ENCODE data around the gene PTPRM. TPM values are rescaled to one million over a fixed set of nuclear protein-coding genes. Genes with fewer than 3 reads are reported as not detected.

PTPRM gene
- total and polyA plus RNA-seq, 2 experiments from 2014 or later = 1.6 to 5.3 TPM

- TF ChIP-seq, protein P1, sequence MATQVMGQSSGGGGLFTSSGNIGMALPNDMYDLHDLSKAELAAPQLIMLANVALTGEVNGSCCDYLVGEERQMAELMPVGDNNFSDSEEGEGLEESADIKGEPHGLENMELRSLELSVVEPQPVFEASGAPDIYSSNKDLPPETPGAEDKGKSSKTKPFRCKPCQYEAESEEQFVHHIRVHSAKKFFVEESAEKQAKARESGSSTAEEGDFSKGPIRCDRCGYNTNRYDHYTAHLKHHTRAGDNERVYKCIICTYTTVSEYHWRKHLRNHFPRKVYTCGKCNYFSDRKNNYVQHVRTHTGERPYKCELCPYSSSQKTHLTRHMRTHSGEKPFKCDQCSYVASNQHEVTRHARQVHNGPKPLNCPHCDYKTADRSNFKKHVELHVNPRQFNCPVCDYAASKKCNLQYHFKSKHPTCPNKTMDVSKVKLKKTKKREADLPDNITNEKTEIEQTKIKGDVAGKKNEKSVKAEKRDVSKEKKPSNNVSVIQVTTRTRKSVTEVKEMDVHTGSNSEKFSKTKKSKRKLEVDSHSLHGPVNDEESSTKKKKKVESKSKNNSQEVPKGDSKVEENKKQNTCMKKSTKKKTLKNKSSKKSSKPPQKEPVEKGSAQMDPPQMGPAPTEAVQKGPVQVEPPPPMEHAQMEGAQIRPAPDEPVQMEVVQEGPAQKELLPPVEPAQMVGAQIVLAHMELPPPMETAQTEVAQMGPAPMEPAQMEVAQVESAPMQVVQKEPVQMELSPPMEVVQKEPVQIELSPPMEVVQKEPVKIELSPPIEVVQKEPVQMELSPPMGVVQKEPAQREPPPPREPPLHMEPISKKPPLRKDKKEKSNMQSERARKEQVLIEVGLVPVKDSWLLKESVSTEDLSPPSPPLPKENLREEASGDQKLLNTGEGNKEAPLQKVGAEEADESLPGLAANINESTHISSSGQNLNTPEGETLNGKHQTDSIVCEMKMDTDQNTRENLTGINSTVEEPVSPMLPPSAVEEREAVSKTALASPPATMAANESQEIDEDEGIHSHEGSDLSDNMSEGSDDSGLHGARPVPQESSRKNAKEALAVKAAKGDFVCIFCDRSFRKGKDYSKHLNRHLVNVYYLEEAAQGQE (IDR thresholded peaks at IDR 0.05; ENCODE audit: unreplicated experiment) = no peak
- TF ChIP-seq JUNB (IDR thresholded peaks at IDR 0.05; ENCODE audit: unreplicated experiment) = no peak
- TF ChIP-seq ZNF331 (CRISPR knock-in tag; IDR thresholded peaks at IDR 0.05; ENCODE audit: low read depth) = no peak
- TF ChIP-seq ZNF114 (CRISPR knock-in tag; IDR thresholded peaks at IDR 0.05) = no peak
Measured at GRCh38 chr18:8091035-8091434, 523.9 kb downstream of the PTPRM start (continued).

DNA sequence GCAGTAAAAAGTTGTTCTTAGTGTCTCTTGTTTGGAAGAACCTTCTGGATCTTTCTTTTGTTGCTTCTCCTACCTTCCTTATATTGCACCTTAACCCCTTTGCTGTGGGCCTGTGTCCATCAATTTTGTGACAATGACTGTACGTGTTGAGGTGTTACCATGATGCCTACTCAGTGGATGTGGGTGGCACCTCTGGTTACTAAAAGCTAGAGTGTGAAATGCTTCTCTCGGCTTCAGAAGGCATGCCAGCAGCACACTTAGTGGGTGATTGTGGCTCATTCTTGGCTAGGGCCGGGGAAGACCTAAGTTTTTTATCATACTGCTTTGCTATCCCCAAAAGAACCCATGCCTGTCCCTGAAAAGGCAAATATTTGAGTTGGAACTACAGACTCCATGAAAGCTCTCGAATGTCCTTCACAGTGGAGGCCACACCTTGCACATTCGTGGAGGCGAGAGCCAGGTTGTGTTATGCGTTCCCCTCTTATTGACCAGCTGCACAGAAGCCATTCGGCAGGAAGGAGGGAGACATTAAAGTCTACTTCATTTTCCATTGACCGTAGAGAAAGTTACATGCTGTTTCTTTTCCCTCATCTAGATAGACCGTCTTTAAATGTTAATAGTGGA, 528.9 kb downstream of the PTPRM start:
- Mint-ChIP-seq H3K4me1 (no peaks in the 10 kb centered on the region), H3K9me3 (no peaks in the 10 kb centered on the region), H3K4me3 (no peak overlapping the region), H3K27ac (no peak overlapping the region), H3K27me3 (ENCODE audit: insufficient read depth, low read depth, poor library complexity) (peaks cover 2% of the 10 kb centered on the region), H3K36me3 (ENCODE audit: low read depth) (no peaks in the 10 kb centered on the region)
- no peaks in the 10 kb centered on the region for H3K27me3 ChIP-seq (ENCODE audit: insufficient read depth)
- H3K79me2 ChIP-seq (replicated peaks; ENCODE audit: insufficient read depth) = no peaks in the 10 kb centered on the region
- ATAC-seq (no peak), DNase-seq (ENCODE audit: low spot score) (no peak)
- TF ChIP-seq CTCF (conservative IDR thresholded peaks at IDR 0.05; ENCODE audit: low read depth in 2 of 2) = no peak
- TF ChIP-seq EZH2phosphoT487 (IDR thresholded peaks at IDR 0.05; ENCODE audit: unreplicated experiment) = no peak
- TF ChIP-seq CREB1 (CRISPR knock-in tag; IDR thresholded peaks at IDR 0.05; ENCODE audit: low read depth) = no peak
- no peak for TF ChIP-seq JUNB (IDR thresholded peaks at IDR 0.05; ENCODE audit: unreplicated experiment)
- TF ChIP-seq, protein P1 (IDR thresholded peaks at IDR 0.05; ENCODE audit: unreplicated experiment) = no peak
- no peak for TF ChIP-seq ETS1 (IDR thresholded peaks at IDR 0.05)
- no peak overlapping the region for H3K27ac ChIP-seq (ENCODE audit: low read depth)
- H4K20me1 ChIP-seq (replicated peaks; ENCODE audit: insufficient read depth) = no peaks in the 10 kb centered on the region
- H3K4me3 ChIP-seq = no peak overlapping the region
- H3K9me2 ChIP-seq (ENCODE audit: insufficient read depth) = no peaks in the 10 kb centered on the region
- no peaks in the 10 kb centered on the region for H3K4me1 ChIP-seq (ENCODE audit: insufficient read depth)
- no peaks in the 10 kb centered on the region for H3K36me3 ChIP-seq (ENCODE audit: insufficient read depth)
- H2AFZ ChIP-seq = no peak overlapping the region
- H3K4me2 ChIP-seq = no peak overlapping the region
- H3F3A ChIP-seq (replicated peaks; ENCODE audit: low read depth) = no peaks in the 10 kb centered on the region
